ENCODE results near the gene PKNOX2.

PKNOX2 gene

GRCh38 chr11:125364121-125364826 lies 199.7 kb downstream of the PKNOX2 start:
- DNase-seq (ENCODE audit: low spot score), result no peak

- DNase-seq (ENCODE audit: low spot score), result no peak
Measured at GRCh38 chr11:125365196-125365931, 200.8 kb downstream of the PKNOX2 start.

- DNase-seq (ENCODE audit: low spot score), result no peak
Measured at GRCh38 chr11:125367710-125368109, 203.2 kb downstream of the PKNOX2 start.

GRCh38 chr11:125368757-125369156 lies 204.2 kb downstream of the PKNOX2 start:
- DNase-seq (ENCODE audit: low spot score), result no peak

- no peak for DNase-seq (ENCODE audit: low spot score)
Measured at GRCh38 chr11:125369808-125370207, 205.3 kb downstream of the PKNOX2 start.

GRCh38 chr11:125370561-125371389 lies 206.2 kb downstream of the PKNOX2 start:
- DNase-seq (ENCODE audit: low spot score), result no peak

- no peak for DNase-seq (ENCODE audit: low spot score)
Measured at GRCh38 chr11:125371431-125371935, 206.9 kb downstream of the PKNOX2 start.

- DNase-seq (ENCODE audit: low spot score), result no peak
Measured at GRCh38 chr11:125372088-125372487, 207.5 kb downstream of the PKNOX2 start.

- DNase-seq (ENCODE audit: low spot score), result no peak
Measured at GRCh38 chr11:125372911-125373310, 208.4 kb downstream of the PKNOX2 start.

- DNase-seq (ENCODE audit: low spot score), result no peak
Measured at GRCh38 chr11:125373426-125374391, 209.2 kb downstream of the PKNOX2 start.

- DNase-seq (ENCODE audit: low spot score), result no peak
Measured at GRCh38 chr11:125374398-125374797, 209.8 kb downstream of the PKNOX2 start.

- DNase-seq (ENCODE audit: low spot score), result no peak
Measured at GRCh38 chr11:125375146-125375545, 210.6 kb downstream of the PKNOX2 start.

- peak; percentile 86 for DNase-seq (ENCODE audit: low spot score)
Measured at GRCh38 chr11:125376117-125376516, 211.6 kb downstream of the PKNOX2 start.

GRCh38 chr11:125376856-125377255 lies 212.3 kb downstream of the PKNOX2 start:
- no peak for DNase-seq (ENCODE audit: low spot score)

- DNase-seq (ENCODE audit: low spot score), result no peak
Measured at GRCh38 chr11:125378083-125378482, 213.5 kb downstream of the PKNOX2 start.

- DNase-seq (ENCODE audit: low spot score), result no peak
Measured at GRCh38 chr11:125378571-125378970, 214.0 kb downstream of the PKNOX2 start.

GRCh38 chr11:125379565-125379964 lies 215.0 kb downstream of the PKNOX2 start:
- DNase-seq (ENCODE audit: low spot score), result no peak

- no peak for DNase-seq (ENCODE audit: low spot score)
Measured at GRCh38 chr11:125379981-125380380, 215.4 kb downstream of the PKNOX2 start.

GRCh38 chr11:125380756-125381445 lies 216.3 kb downstream of the PKNOX2 start:
- DNase-seq (ENCODE audit: low spot score), result no peak

GRCh38 chr11:125381499-125382044 lies 217.0 kb downstream of the PKNOX2 start:
- DNase-seq (ENCODE audit: low spot score), result no peak

Measured in left forelimb (tissue), 1 donor.